ENCODE data around the gene MCTP2.

DNA sequence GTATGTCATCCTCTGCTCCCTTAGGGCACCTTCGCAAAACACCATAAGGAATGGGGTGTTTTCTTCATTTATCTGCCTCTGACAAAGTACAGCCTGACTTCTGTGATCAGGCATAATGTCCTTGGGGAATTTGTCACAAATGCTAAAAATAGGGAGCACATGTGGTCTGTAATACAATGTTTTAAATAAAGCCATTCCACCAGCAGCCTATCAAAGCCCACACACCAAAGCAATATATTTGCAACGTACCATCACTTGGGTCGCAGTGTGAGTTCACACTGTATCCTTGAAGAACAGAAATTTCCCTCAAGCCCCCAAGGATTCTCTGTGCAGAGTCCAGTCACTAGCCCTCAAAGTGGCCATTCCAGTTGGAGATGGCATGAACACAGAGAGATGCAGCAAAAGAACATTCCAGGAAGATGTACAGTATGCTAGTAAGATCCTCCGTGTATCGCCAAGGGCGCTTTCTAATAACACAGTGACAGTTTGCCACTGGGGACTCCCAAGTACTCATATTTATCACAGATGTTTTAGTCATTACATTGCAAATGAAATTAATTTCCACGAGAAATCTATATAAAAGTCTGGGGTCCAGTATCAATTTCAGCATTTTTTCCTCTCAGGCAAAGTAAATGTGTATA lies 246.7 kb downstream of the MCTP2 start:
- TF ChIP-seq, protein P1, sequence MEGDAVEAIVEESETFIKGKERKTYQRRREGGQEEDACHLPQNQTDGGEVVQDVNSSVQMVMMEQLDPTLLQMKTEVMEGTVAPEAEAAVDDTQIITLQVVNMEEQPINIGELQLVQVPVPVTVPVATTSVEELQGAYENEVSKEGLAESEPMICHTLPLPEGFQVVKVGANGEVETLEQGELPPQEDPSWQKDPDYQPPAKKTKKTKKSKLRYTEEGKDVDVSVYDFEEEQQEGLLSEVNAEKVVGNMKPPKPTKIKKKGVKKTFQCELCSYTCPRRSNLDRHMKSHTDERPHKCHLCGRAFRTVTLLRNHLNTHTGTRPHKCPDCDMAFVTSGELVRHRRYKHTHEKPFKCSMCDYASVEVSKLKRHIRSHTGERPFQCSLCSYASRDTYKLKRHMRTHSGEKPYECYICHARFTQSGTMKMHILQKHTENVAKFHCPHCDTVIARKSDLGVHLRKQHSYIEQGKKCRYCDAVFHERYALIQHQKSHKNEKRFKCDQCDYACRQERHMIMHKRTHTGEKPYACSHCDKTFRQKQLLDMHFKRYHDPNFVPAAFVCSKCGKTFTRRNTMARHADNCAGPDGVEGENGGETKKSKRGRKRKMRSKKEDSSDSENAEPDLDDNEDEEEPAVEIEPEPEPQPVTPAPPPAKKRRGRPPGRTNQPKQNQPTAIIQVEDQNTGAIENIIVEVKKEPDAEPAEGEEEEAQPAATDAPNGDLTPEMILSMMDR (IDR thresholded peaks at IDR 0.05) = no peak
- TF ChIP-seq POLR2AphosphoS5 (IDR thresholded peaks at IDR 0.05) = no peak
- TF ChIP-seq POLR2A (IDR thresholded peaks at IDR 0.05) = no peak
